Subcutaneous abdominal adipose tissue (tissue), 5 donors: Measurements from ENCODE around the gene PIGU.

Experiments
- H3K27ac ChIP-seq: one replicate; pipeline ENCODE4 v1.7.0; 2013; ENCODE audit warnings: low read depth, mild to moderate bottlenecking, inconsistent platforms, low read length, moderate library complexity
- H3K27me3 ChIP-seq, 5 donors: one replicate each; pipeline ENCODE4 v1.7.0; 2013; ENCODE audit warnings: low read length in 5 of 5, inconsistent platforms in 1 of 5; ENCODE audit not compliant: control insufficient read depth in 5 of 5, insufficient read depth in 4 of 5
- H3K36me3 ChIP-seq, 5 donors: one replicate each; pipeline ENCODE4 v1.7.0; 2013; ENCODE audit warnings: low read length in 5 of 5; ENCODE audit not compliant: control insufficient read depth in 5 of 5, insufficient read depth in 5 of 5
- H3K4me1 ChIP-seq, 5 donors: one replicate each; pipeline ENCODE4 v1.7.0; 2013; ENCODE audit warnings: low read length in 5 of 5, mild to moderate bottlenecking in 3 of 5, moderate library complexity in 1 of 5; ENCODE audit not compliant: control insufficient read depth in 5 of 5, insufficient read depth in 5 of 5
- H3K4me3 ChIP-seq, 5 donors: one replicate each; pipeline ENCODE4 v1.7.0; 2013; ENCODE audit warnings: low read length in 5 of 5, low read depth in 1 of 5
- H3K9ac ChIP-seq, 5 donors: one replicate each; pipeline ENCODE4 v1.7.0; 2013; ENCODE audit warnings: low read length in 5 of 5, mild to moderate bottlenecking in 4 of 5, moderate library complexity in 3 of 5
- H3K9me3 ChIP-seq, 5 donors: one replicate each; pipeline ENCODE4 v1.7.0; 2013; ENCODE audit warnings: low read length in 5 of 5; ENCODE audit not compliant: control insufficient read depth in 5 of 5
- donor health status: healthy.
- donor health status: healthy.
- donor health status: healthy.
- donor health status: healthy.
- donor health status: healthy.

The PIGU gene

GRCh38 chr20:34531608-34532265 lies 145.2 kb downstream of the PIGU start:
- peaks cover 0 to 23% (median 16%) of the 10 kb centered on the region in 5 donors for H3K4me1 ChIP-seq
- no peak overlapping the region for H3K27ac ChIP-seq
- peaks cover 4 to 94% (median 77%) of the 10 kb centered on the region in 5 donors for H3K36me3 ChIP-seq

GRCh38 chr20:34530342-34530741 lies 146.6 kb downstream of the PIGU start:
- H3K36me3 ChIP-seq, result peaks cover 8 to 94% (median 69%) of the 10 kb centered on the region in 5 donors
- no peak overlapping the region for H3K27ac ChIP-seq
- no peaks in the 10 kb centered on the region for H3K9me3 ChIP-seq
- peaks cover 6 to 31% (median 26%) of the 10 kb centered on the region in 5 donors for H3K4me1 ChIP-seq
- no peak overlapping the region for H3K4me3 ChIP-seq
- no peak overlapping the region for H3K9ac ChIP-seq
- H3K27me3 ChIP-seq, result no peaks in the 10 kb centered on the region

More at GRCh38 chr20:34531608-34532265, 145.2 kb downstream of the PIGU start:
- Histone ChIP-seq H3K9ac (peak overlapping the region in 1 of 5 donors; percentile 33), H3K27me3 (no peaks in the 10 kb centered on the region), H3K4me3 (no peak overlapping the region), H3K9me3 (no peaks in the 10 kb centered on the region)

DNA sequence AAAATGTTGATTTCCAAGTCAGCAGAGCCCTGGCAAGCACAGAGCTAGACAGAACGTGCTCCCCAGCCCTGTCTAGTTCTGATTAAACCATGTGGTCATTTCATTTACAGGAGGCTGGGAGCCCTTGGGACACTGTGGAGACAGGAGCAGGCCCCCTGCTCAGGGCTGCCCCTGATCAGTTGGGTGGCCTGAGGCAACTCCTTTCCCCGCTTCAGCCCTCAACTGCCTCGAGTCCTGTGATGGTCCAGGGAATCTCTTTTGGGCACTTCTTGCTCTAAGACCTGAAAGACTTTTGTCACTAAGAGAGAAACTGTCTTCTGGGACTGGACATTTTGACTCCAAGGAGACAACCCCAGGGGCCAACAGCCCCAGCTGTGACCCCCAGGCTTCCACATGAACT lies 147.2 kb downstream of the PIGU start:
- Histone ChIP-seq H3K4me3 (no peak overlapping the region), H3K9ac (peak overlapping the region in 2 of 5 donors; percentile 4 to 29), H3K9me3 (no peaks in the 10 kb centered on the region), H3K4me1 (peaks cover 6 to 32% (median 26%) of the 10 kb centered on the region in 5 donors), H3K27me3 (no peaks in the 10 kb centered on the region), H3K36me3 (peaks cover 8 to 88% (median 67%) of the 10 kb centered on the region in 5 donors), H3K27ac (no peak overlapping the region)

DNA sequence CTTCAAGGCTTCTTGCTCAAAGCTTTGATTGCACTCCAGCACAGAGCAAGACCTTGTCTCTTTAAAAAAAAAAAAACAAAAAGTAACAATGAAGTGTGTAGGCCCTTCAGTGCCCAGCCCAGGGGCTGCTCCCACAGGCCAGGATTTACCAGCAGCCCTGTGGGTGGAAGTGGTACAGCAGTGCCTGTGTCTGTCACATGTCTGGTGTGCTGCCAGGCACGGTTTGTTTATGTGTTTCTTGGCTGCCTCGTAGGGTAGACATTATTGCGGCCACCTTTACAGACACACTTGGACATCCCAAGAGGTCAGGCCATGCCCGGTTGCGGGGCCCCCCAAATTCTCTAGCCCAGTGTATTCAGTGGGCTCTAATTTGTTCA lies 148.0 kb downstream of the PIGU start:
- H3K27ac ChIP-seq, result no peak overlapping the region
- H3K4me1 ChIP-seq, result peaks cover 7 to 39% (median 34%) of the 10 kb centered on the region in 5 donors
- H3K27me3 ChIP-seq, result no peaks in the 10 kb centered on the region

GRCh38 chr20:34527016-34527415 lies 149.9 kb downstream of the PIGU start:
- Histone ChIP-seq H3K4me3 (no peak overlapping the region), H3K27ac (no peak overlapping the region), H3K9me3 (no peaks in the 10 kb centered on the region), H3K4me1 (peaks cover 15 to 52% (median 46%) of the 10 kb centered on the region in 5 donors), H3K9ac (no peak overlapping the region), H3K36me3 (peaks cover 8 to 65% (median 48%) of the 10 kb centered on the region in 5 donors), H3K27me3 (no peaks in the 10 kb centered on the region)

More for the DNA sequence above, 148.0 kb downstream of the PIGU start:
- Histone ChIP-seq H3K4me3 (no peak overlapping the region), H3K9me3 (no peaks in the 10 kb centered on the region), H3K36me3 (peaks cover 8 to 79% (median 60%) of the 10 kb centered on the region in 5 donors), H3K9ac (no peak overlapping the region)

DNA sequence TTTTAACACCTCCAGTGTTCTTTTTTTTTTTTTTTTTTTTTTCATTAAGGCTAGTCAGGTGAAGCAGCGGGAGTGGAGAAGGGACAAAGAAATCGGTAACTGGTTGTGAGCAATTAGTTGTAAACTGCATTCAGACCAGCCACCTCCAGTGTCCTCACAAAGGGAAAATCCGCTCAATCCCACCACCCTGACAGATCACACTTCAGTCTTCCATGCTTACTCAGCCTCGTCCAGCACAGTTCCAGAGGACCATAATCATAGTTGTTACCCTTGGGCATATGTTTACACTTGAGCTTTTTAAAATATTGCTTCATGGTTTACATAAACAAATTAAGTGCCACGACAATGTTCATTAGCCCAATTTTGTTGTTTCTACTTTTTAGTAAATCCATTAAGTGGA lies 150.4 kb downstream of the PIGU start:
- Histone ChIP-seq H3K4me3 (no peak overlapping the region), H3K4me1 (peaks cover 15 to 49% (median 45%) of the 10 kb centered on the region in 5 donors), H3K36me3 (peaks cover 8 to 61% (median 44%) of the 10 kb centered on the region in 5 donors), H3K27me3 (no peaks in the 10 kb centered on the region), H3K27ac (peak overlapping the region; percentile 51), H3K9me3 (no peaks in the 10 kb centered on the region), H3K9ac (no peak overlapping the region)

DNA sequence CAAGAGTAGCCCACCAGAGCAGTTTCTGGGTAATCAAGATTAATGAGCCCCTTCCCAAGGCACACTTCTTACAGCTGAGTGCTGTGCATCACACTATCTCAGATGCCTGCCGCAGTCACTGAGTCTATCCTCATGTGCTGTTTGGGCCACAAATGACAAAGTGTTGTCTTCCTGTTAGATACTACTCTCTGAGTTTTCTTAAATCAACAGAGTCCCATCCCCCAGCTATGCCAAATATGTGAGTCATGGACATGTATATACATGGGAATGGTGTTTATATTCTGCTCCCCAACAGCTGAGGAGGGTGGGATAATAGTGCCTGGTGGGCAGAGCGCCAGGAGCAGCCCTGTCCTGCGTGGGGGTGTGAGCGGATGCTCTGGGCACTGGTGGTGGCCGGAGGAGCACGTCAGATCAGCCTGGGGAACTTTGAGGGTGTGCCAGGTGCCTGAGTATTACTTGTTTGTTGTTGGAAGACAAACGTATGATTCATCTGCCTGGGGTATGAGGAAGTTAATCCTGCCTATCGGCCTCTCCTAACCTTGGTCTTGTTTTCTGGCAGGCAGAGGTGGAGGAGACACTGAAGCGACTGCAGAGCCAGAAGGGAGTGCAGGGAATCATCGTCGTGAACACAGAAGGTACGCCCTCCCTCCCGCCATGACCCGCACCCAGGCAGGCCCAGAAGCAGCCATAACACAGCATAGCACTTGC lies 151.0 kb downstream of the PIGU start:
- H3K36me3 ChIP-seq, result peaks cover 8 to 55% (median 44%) of the 10 kb centered on the region in 5 donors
- H3K27me3 ChIP-seq, result no peaks in the 10 kb centered on the region
- H3K27ac ChIP-seq, result peak overlapping the region; percentile 51
- peak overlapping the region in 1 of 5 donors; percentile 32 for H3K9ac ChIP-seq
- H3K9me3 ChIP-seq, result no peaks in the 10 kb centered on the region
- peaks cover 15 to 43% (median 39%) of the 10 kb centered on the region in 5 donors for H3K4me1 ChIP-seq
- H3K4me3 ChIP-seq, result no peak overlapping the region

- H3K36me3 ChIP-seq, result peaks cover 8 to 49% (median 40%) of the 10 kb centered on the region in 5 donors
- H3K9ac ChIP-seq, result peak overlapping the region in 1 of 5 donors; percentile 32
- H3K27ac ChIP-seq, result peak overlapping the region; percentile 51
- H3K4me1 ChIP-seq, result peaks cover 15 to 40% (median 33%) of the 10 kb centered on the region in 5 donors
- H3K9me3 ChIP-seq, result no peaks in the 10 kb centered on the region
- H3K27me3 ChIP-seq, result no peaks in the 10 kb centered on the region
- H3K4me3 ChIP-seq, result no peak overlapping the region
Observed at GRCh38 chr20:34525342-34525708, 151.6 kb downstream of the PIGU start.

GRCh38 chr20:34524426-34524825 lies 152.5 kb downstream of the PIGU start:
- H3K27me3 ChIP-seq, result no peaks in the 10 kb centered on the region
- H3K4me3 ChIP-seq, result no peak overlapping the region
- peaks cover 10 to 42% (median 35%) of the 10 kb centered on the region in 5 donors for H3K36me3 ChIP-seq
- no peak overlapping the region for H3K9ac ChIP-seq
- peak overlapping the region; percentile 51 for H3K27ac ChIP-seq
- H3K4me1 ChIP-seq, result peaks cover 15 to 33% (median 28%) of the 10 kb centered on the region in 5 donors
- H3K9me3 ChIP-seq, result no peaks in the 10 kb centered on the region
